C4-2B (cell line): ENCODE results near the gene ROGDI.
A peak's percentile ranks its signal among the peaks of the same experiment; 100 is the strongest.

Source experiments
- H3K27ac ChIP-seq: fragments of 450-650 bp; 2 replicates; pipeline ENCODE4 v1.5.1; 2017
- CTCF ChIP-seq: fragments of 450-650 bp; conservative IDR thresholded peaks from 2 replicates; pipeline ENCODE4 v1.5.1; 2017; ENCODE audit warnings: mild to moderate bottlenecking
- ZFX ChIP-seq: fragments of 450-650 bp; IDR thresholded peaks from 2 replicates; pipeline ENCODE4 v1.6.1; 2017

ROGDI gene

GRCh38 chr16:4813251-4814003 is 11.0 kb upstream of the ROGDI start:
- TF ChIP-seq CTCF (no peak), ZFX (no peak)
- no peak overlapping the region for H3K27ac ChIP-seq

- TF ChIP-seq CTCF (no peak), ZFX (no peak)
- H3K27ac ChIP-seq: no peak overlapping the region
Observed at GRCh38 chr16:4811773-4812172, 9.3 kb upstream of the ROGDI start.

GRCh38 chr16:4811242-4811641 is 8.8 kb upstream of the ROGDI start:
- no peak overlapping the region for H3K27ac ChIP-seq
- no peak for TF ChIP-seq ZFX
- no peak for TF ChIP-seq CTCF

- TF ChIP-seq CTCF (no peak), ZFX (no peak)
- no peak overlapping the region for H3K27ac ChIP-seq
Observed at GRCh38 chr16:4806280-4806679, 3.8 kb upstream of the ROGDI start.

GRCh38 chr16:4805231-4805630 is 2.8 kb upstream of the ROGDI start:
- TF ChIP-seq ZFX (no peak), CTCF (no peak)

GRCh38 chr16:4803898-4804762 is 1.7 kb upstream of the ROGDI start:
- no peak overlapping the region for H3K27ac ChIP-seq
- TF ChIP-seq CTCF: no peak
- TF ChIP-seq ZFX: no peak

More at GRCh38 chr16:4805231-4805630, 2.8 kb upstream of the ROGDI start:
- no peak overlapping the region for H3K27ac ChIP-seq

GRCh38 chr16:4803401-4803844 is 990 bp upstream of the ROGDI start:
- TF ChIP-seq ZFX: no peak
- TF ChIP-seq CTCF: no peak
- peak overlapping the region; percentile 83; the same call in 1 of the 2 replicates for H3K27ac ChIP-seq
